DOHH2 (cell line): ENCODE data around the gene UNC79.

Experiments used
- CTCF ChIP-seq: fragments of 200-600 bp; sonication (generic); IDR thresholded peaks from one replicate; pipeline ENCODE4 v1.5.1; 2014; ENCODE audit warnings: antibody characterized with exemption, mild to moderate bottlenecking, low read depth, low read length; ENCODE audit not compliant: poor library complexity, severe bottlenecking
- EZH2phosphoT487 ChIP-seq: fragments of 200-600 bp; sonication (generic); IDR thresholded peaks from 2 replicates; pipeline ENCODE4 v1.6.1; 2017; ENCODE audit warnings: borderline replicate concordance, mild to moderate bottlenecking, antibody characterized with exemption, low read length, moderate library complexity, mixed read lengths

GRCh38 chr14:93690146-93690545, 259.4 kb downstream of the UNC79 start:
- TF ChIP-seq CTCF = no peak
- TF ChIP-seq EZH2phosphoT487 = no peak
